Stimulated activated CD4-positive, alpha-beta T cell treated with anti-CD3 and anti-CD28 coated beads, Interleukin-12 subunit alpha, Interleukin-12 subunit beta, amount 100 ng/mL, for 4 hours (primary cell): Measurements from ENCODE around the gene SLX4.

ENCODE experiments used
- DNase-seq: peaks from one replicate; pipeline ENCODE4 v3.0.0-alpha.2; 2020

The SLX4 gene

DNA sequence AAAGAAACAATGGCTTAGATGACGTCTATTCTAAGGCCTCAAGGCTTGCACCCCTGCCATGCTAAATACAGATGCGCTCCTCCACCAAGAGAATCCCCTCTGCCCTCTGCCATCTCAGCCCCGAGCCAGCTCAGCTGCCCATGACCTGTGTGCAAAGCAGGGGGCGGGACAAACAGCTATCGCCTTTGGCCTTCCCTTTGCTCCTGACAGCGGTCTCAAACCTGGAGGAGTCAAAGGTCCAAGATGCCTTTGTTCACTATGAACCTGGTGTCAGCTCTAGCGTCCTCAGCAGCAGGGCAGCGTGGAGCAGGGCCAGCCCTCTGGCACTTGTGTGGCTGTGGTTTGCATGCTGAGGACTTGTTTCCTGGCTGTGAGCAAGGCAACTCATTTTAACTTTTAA is 12.3 kb downstream of the SLX4 start:
- no peak for DNase-seq

DNA sequence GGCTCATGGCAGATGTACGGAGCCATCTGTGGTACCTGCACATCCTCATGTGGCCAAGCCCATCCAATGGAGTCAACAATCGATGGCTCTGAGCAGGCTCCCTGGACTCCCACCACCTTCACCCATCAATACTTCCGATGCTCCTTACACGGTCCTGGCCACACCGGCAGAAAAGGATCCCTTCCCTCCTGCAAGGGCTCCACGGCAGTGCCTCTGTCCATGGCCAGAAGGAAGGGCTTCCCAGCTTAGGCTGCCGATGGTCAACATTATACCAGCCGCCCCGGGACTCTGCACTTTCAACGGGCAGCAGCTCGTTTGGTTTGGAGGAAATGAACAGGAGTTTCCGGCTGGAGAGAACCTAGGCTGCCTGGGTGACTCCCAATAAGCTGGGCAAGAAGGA is 13.2 kb downstream of the SLX4 start:
- DNase-seq: no peak

GRCh38 chr16:3597676-3598075 is 13.7 kb downstream of the SLX4 start:
- DNase-seq: no peak

DNA sequence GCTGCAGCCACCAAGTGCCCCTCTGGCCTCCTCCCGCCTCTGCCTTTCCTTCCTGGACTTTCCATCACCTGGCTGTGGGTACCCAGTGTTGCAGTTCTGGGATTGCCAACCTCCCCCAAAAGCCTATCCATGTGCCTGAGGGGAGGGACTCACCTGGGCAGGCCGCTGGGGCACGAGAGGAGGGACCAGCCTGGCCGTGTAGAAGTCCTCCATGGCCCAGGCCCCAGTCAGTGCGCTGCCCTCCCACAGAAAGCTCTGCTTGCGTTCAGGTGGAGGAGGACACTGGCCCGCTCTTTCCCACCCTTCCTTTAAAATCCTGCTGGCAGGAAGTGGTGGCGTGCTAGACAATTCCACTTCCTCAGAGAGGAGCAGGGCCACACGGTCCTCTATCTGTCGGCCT is 14.2 kb downstream of the SLX4 start:
- DNase-seq: no peak

DNA sequence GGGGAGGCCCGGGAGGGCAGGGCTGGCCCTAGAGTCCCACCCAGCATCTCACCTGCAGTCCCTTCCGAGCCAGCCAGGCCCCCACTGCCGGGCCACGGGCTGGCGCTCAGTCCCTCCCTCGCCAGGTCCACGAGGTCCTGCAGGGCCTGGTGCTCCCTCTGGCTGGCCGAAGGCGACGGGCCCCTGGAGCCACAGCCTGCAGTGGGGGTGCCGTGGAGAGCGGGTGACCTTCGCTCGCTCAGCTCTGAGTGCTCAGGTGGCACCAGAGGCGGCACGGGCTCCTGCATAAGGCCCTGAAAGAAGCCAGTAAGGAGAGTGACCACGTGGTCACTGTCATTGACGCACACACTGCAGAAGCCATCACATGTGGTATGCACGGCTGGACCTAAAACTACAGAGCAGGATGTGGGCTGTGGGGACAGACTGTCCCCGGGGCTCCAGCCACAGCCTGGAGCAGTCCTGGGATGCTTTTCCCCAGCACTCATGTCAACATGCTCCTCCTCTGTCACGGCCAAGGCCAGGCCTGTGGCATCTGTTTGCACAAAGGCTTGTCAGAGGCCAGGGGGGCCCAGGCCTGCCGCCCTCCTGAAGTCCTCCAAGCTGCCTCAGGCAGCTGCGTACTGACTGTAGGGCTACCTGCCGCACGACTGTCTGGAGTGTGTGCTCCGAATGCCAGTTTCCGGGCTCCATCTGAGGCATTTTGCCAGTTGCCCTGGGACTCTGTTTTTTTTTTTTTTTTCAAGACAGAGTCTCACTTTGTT is 15.1 kb downstream of the SLX4 start:
- DNase-seq: no peak

DNA sequence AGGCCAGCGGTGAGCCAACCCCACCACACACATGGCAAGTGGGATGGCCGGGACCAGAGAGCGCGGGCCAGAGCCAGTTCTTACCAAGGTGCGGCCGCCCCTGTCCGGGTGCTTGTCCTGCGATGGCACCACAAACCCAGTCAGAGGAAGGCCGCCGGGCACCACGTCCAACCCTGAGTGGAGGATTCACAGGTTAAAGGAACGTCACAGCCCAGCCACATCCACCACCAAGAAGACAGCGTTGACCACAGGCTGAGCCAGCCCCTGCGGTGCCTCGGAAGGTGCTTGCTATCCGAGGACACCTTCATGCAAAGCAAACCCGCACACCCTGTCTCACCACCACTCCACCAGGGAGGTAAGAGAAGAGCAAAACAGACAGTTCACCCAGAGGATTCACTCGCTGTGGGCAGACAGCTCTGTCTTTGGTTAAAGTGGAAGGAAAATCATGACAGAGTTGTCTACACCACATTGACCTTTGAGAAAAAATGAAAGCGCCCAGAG is 15.8 kb downstream of the SLX4 start:
- no peak for DNase-seq

DNA sequence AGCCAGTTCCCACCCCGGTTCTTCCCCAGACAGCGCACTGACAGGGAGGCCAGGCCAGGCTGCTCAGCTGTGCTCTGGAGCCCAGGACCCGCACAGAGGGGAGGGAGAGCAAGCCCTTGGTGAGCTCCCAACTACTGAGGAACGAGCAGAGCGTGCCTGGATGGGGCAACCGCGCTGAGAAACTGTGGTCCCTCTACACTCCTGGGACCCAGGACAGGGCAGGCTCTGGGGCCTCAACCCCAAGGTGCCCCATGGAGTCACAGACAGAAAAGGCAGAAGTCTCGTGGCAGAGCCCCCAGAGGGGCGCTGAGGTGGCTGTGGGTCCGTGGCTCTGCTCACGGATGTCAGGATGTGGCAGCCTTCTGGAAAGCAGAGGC is 16.3 kb downstream of the SLX4 start:
- DNase-seq: no peak

DNA sequence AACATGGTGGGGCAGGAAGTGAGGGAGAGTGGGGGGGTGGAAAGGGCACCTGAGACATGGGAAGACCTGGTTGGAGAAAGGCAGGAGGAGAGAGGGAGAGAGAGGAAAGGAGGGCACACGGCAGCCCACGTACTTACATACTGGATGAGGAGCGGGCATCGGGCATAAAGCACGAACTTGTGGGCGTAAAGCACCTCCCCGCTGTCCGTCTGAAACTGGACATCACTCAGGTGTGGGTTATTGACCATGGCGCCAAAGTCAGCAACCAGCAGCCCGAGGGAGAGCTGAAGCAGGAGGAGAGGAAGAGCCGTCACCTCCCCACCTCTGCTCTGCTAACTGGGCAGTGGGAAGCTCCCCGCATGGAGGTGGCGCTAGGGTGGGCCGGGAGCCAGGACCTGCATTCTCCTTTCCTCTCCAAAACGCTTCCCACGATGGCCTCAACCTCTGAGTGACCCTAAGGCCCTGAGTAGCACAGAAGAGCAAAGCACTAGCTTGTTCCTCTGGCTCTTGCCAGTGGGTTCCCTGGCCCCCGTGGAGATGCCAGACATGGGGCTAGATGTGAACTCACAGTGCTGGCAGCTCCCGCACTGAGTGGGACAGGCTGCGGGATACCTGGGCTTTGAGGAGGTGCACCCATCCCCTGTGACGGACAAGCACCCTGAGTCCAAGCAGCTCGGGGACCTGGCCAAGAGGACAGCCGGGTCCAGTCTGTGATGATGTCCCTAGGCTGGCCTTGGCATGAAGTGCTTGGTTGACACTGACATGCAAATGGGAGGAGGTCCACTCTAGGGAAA is 16.9 kb downstream of the SLX4 start:
- DNase-seq: no peak

- DNase-seq: no peak
These were observed 18.8 kb downstream of the SLX4 start for GRCh38 chr16:3592559-3592958.

GRCh38 chr16:3591991-3592390 is 19.4 kb downstream of the SLX4 start:
- DNase-seq: no peak

- no peak for DNase-seq
These were observed 20.0 kb downstream of the SLX4 start for GRCh38 chr16:3591436-3591803.

GRCh38 chr16:3590736-3591435 is 20.5 kb downstream of the SLX4 start:
- no peak for DNase-seq

GRCh38 chr16:3589991-3590701 is 21.3 kb downstream of the SLX4 start:
- DNase-seq: no peak

- no peak for DNase-seq
These were observed 21.9 kb downstream of the SLX4 start for GRCh38 chr16:3589441-3589921.

- no peak for DNase-seq
These were observed 22.4 kb downstream of the SLX4 start for GRCh38 chr16:3589001-3589400.

DNA sequence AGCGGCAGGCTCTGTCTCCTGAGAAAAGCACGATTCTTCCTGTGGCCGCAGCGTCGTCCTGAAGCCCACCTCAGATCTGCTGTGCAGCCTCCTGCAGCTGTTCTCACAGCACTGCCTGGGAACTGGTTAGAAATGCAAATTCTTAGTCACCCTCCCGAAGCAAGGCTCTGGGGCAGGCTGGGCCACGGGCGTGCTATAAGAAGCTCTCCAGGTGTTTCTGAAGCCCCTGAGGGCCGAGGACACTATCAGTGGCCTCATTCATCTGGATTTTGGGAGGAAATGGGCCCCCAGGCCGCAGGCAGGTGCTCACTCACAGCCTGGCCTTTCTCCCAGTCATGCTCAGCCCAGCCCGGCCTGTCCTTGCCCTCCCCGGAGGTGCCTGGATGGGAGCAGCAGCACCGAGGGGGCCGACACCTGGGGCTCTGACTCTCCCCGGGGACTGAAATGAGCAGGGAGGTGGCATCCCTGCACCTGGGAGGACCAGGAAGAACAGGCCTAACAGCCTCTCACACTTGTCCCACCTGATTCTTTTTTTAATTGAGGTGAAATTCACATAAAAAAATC is 23.8 kb downstream of the SLX4 start:
- DNase-seq: no peak

DNA sequence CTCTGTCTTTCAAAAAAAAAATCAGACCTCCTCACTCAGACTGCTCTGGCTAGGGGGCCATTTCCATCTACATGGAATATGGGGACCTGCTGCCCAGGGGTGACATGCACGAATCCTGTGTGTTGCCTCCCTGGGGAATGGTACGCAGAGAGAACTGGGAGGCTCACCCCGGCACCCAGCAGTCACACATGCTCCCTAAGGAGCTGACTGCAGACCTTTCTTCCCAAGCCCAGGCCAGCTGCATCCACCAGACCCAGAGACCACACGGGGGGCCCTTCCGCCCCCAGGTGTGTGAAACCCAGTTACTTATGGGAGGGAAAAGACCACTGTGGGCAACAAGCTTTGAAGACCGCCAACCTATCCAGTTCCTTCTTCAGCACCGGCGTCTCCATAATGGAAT is 27.0 kb downstream of the SLX4 start:
- no peak for DNase-seq

DNA sequence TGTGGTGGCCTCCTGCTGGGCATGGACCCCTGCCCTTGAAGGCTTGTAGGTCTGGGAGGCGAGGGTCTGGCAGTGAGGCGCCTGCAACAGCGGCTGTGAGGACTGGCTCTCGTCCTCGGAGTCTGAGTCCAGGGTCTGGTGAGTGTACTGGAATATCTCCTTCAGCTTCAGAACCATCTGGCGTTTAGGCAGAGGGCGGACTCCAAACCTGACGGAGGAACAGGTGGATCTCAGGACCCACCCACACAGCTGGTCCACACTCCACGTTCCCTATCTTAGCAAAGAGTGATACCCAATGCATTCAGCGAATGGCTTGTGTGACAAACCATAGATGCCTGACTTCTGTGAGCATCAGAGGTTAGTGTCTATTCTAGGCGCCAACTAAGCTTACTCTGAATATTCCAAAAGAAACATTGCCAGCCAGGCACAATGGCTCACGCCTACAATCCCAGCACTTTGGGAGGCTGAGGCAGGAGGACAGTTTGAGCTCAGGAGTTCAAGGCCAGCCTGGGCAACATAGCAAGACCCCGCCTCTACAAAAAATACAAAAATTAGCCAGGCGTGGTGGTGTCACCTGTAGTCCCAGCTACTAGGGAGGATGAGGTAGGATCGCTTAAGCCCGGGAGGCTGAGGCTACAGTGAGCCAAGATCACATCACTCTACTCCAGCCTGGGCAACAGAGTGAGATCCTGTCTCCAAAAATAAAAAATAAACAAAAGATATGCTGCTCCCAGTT is 27.9 kb downstream of the SLX4 start:
- DNase-seq: no peak

- DNase-seq: no peak
These were observed 28.9 kb downstream of the SLX4 start for GRCh38 chr16:3582276-3583165.

DNA sequence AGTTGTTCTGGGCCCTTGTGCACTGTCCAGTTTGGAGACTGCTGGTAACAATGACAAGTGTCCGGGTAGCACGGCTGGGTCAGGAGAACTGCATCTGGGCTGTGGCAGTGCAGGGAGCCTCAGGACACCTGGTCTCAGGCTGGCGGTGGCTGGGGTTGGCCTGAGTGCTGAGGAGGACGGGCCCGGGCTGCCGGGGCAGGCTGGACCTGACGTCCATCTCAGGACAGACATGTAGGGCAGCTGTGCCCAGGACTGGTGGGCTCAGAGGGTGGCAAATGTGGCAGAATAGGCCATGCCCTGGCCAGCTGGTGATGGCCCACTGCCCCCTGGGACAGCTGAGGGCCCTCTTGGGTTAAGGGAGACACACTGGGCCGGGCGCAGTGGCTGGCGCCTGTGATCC is 30.0 kb downstream of the SLX4 start:
- DNase-seq: no peak

DNA sequence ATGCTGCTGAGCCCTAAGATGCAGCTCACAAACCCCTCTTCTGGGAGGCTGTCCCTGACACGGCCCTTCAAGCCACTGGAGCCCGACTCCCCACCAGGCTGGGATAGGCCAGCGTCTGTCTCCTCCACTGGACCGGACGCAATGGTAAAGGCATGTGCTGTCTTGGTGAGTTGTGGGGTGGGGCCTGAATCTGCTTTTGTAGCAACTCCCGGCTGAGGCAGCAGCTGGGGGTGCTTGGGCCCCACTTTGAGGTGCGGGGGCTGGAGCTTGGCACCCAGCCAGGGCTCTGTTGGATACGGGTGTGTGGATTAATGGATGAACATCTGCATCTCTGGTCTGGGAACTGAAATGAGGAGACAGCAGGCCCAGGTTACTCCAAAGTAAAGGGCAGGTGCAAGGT is 30.7 kb downstream of the SLX4 start:
- no peak for DNase-seq
